ENCODE data around the gene SRRM4.
"Not testable (repeated sequence)": the region's sequence is repeated elsewhere in the genome, so short reads cannot be mapped to it uniquely, and the experiment has no call there.

Gene SRRM4

GRCh38 chr12:119008691-119009221, 27.4 kb downstream of the SRRM4 start:
- no peak for DNase-seq (ENCODE audit: low read depth)

DNA sequence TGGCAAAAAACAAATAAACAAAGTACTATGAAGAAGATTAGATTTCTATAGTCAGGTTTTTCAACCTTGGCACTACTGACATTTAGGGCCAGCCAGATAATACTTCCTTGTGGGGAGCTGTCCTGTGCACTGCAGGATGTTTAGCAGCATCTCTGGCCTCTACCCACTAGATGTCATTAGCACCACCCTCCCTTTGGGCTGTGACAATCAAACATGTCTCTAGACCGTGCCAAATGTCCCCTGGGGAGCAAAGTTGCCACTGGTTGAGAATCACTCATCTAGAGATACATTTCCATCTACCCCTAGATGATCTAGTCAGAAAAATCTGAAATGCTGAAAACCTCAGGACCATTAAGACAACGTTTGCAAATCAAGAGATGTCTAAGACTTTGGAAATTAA, 29.9 kb downstream of the SRRM4 start:
- no peak for DNase-seq (ENCODE audit: low read depth)

DNA sequence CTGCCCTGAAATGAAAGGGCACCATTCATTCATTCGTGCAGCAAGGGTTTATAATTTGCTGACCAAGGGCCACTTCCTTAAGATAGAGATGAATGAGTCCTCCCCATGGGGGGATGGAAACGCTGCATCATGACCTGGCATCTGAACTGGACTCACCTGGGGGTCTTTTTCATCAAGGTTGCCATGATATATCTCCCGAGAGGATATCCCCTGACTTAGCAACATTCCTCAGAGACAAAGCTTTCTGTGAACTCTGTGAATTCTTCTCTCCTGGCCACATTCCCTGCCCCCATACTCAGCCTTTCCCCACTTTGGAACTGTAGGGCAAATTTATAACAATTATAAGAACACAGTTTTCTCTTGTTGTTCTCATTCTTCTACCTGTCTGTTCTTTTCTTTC, 30.8 kb downstream of the SRRM4 start:
- DNase-seq (ENCODE audit: low read depth): no peak

GRCh38 chr12:119013023-119013422, 31.7 kb downstream of the SRRM4 start:
- no peak for DNase-seq (ENCODE audit: low read depth)

DNA sequence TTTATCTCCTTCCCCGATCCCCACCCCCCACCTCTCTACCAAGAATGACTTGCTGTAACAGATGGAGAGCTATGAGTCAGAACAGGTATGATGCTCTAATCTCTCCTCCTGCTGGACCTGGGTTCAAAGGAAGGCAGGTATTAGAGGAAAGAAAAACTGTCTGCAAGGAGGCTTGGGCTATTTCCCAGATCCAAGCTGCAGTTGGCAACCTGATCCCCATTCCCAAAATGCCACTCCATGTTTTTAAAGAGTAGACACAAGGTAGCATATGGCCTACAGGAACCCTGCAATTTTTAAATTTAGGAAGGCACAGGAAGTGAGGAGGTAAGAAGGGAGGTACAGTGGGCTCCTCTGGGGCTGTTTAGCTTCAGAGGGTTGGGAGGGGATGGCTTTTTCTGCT, 33.0 kb downstream of the SRRM4 start:
- no peak for DNase-seq (ENCODE audit: low read depth)

GRCh38 chr12:119016715-119017114, 35.4 kb downstream of the SRRM4 start:
- no peak for DNase-seq (ENCODE audit: low read depth)

DNA sequence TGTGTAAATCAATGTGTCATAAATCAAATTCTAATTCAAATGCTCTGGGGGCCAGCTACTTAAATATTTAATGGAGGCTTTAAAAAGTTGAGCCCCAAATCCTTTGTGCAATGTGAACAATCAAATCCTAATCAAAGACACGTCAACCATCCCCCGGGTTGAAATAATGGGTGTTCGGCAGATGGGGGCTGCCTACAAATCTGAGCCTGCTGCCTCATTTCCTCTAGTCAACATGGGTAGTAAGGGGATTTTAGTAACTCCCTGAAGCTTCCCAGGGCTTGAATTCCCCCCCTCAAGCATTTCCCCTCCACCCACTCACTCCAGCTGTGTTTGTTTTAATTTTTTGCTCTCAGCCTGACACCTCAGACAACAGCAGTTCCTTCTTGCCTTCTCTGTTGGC, 37.8 kb downstream of the SRRM4 start:
- DNase-seq (ENCODE audit: low read depth): no peak

DNA sequence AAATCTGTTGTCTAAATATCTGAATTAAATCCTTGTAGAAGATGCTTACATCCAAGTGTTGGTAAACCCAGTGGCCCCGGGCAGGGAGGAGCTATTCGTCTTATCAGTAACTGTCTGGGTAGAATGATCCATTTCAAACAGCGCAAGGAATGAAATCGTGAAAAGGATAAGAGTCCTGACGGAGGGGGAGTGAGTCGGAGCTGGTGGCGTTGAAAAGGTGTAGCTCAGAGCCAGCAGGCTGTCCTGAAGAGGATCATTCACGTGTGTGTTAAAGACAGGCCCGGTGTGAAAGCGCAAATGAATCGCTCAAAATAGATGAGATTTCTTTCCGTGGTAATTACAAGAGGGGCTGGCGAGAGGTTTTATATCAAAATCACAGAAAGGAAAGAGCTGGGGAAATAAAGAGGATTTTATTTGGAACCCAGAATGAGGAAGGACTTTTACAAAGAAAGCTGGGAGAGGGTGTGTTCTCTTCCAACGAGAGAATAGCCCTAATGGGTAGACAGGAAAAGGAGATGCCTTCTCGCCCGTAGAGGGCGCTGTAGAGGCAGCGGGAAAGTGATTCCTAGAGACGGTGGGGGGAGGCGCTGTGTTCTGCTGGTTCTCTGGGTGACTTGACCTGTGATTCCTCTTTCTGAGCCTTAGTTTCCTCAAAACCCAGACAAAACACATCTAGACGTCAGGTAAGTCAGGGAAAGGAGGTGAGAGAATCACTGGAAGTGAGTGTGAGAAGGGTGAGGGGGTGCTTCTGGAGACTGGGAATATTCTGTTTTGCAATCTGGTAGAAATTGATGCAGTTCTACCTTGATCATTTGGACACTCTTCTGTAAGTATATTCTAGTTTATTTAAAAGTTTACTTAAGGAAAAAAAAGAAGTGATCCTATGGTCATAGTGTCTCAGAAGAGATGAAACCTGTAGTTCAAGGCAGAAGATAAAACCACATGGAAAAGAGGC, 39.3 kb downstream of the SRRM4 start:
- DNase-seq (ENCODE audit: low read depth): no peak

- no peak for DNase-seq (ENCODE audit: low read depth)
Measured at GRCh38 chr12:119024356-119024755, 43.0 kb downstream of the SRRM4 start.

DNA sequence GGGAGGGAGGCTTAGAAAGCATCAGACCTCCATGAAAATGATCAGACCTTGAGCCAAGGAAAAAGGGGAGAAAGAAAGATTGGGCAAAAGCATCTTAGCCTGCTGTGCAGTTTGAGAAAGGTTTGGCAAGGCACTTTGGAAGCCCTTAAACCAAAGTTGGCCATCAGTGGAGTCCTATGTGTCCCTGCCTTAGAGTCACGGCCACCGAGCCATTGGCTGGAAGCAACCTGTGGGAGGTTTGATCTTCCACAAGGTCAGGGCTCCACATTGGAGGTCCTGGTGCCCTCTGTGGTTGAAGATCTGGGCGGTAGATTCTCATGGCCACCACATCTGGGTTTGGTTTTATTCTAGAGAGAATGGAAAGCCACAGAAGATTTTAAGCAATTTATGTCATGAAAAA, 44.4 kb downstream of the SRRM4 start:
- DNase-seq (ENCODE audit: low read depth): no peak

DNA sequence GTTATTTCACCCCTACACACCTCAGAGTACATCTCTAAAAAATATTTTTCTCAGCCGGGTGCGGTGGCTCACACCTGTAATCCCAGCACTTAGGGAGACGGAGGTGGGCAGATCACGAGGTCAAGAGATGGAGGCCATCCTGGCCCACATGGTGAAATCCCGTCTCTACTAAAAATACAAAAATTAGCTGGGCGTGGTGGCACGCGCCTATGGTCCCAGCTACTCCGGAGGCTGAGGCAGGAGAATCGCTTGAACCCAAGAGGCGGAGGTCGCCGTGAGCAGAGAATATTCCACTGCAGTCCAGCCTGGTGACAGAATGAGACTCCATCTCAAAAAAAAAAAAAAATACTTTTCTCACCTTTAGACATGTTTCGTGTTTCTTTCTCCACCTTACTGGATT, 52.0 kb downstream of the SRRM4 start:
- DNase-seq (ENCODE audit: low read depth): not testable (repeated sequence)

DNA sequence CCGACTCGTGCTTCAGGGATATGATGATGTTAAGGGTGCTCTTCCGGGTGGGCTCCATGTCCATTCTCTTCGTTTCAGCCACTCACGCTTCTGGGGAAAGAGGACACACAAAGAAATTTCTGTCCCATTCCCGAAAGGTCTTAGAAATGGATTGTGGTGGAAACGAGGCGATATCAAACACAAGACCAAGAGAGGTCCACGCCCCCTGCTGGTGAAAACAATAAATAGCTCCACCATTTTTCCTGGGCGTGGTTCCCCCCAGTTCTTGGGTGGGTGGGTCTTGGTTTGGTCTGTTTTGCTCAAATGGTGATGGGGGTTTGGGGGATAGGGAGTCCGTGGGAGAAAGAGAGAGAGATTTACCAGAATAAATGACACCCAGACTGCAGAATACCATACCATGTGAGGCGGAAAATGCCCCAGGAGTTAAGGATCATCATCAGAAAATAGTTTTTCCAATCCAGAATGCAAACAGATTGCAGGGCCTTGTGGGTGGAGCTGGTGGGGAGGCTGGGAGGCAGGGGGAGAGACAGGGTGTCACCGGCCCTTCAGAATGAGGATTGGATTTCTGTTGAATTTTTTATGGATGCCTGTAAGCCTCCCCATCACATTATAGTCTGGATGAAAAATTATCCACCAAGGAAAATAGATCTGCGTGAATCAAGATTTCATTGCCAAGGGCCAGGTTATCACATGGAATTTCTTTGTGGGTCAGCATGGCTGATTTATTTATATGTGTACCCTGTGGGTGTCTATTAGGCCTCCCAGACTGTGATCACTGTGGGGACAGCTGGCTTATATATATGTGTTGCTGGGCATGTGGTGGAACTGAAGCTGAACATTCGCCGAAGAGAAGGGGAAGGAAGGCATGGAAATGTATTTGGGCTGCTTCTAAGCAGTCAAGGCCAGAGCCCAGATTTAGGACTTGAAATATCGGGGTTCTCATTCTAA, 55.8 kb downstream of the SRRM4 start:
- no peak for DNase-seq (ENCODE audit: low read depth)

DNA sequence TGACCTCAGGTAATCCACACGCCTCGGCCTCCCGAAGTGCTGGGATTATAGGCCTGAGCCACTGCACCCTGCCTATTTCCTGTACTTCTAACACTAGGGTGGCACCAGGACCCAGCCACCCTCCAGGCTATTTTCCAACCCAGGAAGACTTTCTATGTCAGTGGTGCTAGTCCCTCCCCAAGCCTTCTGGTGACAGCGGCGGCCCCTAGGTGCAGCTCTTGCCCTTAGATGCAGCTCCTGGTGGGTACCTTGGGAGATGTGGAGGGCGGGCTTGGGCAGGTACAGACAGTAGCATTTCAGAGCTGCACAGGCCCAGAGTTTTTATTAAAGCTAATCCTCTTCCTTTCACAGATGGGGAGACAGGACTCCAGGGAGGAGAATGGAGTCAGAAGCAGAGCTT, 62.8 kb downstream of the SRRM4 start:
- DNase-seq (ENCODE audit: low read depth): no peak

DNA sequence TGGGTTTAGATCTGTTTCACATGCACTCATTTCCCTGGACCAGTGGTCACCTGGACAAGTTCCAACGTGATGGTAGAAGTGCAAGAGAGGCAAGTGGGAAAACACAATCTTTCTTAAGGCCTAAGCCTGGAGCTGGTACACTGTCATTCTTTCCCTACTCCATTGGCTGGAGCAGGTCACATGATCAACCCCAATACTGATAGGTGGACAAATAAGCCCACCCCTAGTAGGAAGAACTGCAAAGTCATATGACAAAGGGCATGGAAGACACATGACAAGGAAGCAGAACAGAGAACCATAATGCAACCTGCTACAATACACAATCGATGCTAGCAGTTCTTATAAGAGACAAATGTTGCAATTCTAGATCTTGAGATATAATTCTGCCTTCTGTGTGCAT, 66.3 kb downstream of the SRRM4 start:
- no peak for DNase-seq (ENCODE audit: low read depth)

DNA sequence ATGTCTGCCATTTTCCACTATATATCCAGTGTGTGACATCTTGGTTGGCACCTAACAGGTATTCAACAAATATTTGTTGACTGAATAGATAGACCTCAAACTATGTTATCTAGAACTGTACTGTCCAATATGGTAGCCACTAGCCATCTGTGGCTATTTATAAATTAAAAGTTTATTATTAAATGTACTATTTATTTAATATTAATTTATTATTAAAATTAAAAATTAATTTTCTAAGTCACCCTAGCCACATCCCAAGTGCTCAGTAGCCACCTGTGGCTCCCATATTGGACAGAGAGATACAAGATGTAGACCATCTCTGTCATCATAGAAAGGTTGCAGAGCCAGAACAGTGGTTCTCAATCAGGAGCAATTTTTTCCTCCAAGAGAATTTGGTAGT, 69.3 kb downstream of the SRRM4 start:
- no peak for DNase-seq (ENCODE audit: low read depth)

DNA sequence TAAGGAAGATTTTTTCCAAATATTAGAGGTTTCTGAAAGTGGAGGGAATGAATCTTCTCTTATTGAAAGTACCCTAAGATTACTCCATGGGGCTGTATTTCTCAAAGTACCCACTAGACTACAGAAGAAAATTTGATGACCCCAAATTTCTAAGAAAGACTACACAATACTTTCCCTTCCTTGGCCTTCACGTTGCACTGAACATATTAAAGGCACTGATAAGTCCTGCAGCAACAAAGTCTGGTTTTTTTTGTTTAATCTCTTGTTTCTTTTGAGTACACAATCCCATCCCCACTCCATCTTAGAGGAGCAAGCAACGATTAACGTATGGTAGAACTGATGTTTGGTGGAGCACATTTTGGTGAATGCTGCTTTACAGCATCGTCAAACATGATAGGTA, 70.1 kb downstream of the SRRM4 start:
- DNase-seq (ENCODE audit: low read depth): no peak

GRCh38 chr12:119052001-119052400, 70.7 kb downstream of the SRRM4 start:
- DNase-seq (ENCODE audit: low read depth): no peak

DNA sequence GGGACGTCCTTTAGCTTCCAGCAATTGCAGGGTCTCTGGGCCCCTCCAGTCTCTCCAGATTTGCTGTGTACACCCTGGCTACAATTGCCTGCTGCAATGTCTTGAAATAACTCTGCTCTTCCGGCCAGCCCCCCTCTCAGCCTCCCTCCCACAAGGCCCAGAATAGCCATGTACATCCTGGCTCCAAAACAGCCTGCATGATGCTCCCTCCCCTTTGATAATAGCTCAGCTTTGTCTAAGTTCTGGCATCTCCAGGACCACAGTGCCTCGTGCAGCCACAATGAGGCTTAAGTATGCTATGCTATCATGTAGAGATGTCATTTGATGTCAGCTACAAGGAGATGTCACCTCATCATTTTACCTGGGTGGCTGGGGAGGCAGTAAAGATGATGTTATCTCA, 74.6 kb downstream of the SRRM4 start:
- DNase-seq (ENCODE audit: low read depth): no peak

GRCh38 chr12:119060847-119061796, 79.8 kb downstream of the SRRM4 start:
- DNase-seq (ENCODE audit: low read depth): no peak

- DNase-seq (ENCODE audit: low read depth): no peak
Measured at GRCh38 chr12:119068129-119068856, 87.0 kb downstream of the SRRM4 start.

DNA sequence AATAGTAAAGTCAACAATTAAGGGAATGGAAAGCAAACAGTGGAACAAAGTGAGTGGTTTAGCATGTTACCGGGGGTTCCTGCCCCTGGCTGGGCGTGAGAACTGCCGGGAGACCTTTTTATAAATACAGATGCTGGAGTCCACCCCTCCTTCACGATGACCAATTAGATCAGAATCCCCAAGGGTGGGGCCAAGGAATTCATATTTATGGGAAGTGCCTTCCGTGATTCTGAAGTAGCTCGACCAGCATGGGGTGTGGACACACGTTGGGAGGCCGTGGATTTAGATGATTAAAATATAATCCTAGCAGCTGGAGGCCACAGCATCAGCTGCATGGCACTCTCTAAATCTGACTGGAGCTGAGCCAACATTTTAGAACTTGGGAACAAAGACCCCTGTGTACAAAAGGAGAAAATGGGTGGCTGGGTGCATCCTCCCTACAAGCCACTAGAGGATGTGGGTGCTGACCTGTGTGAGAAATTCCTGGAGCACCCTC, 87.9 kb downstream of the SRRM4 start:
- DNase-seq (ENCODE audit: low read depth): no peak
